NCI-H2107 treated with DMSO at 0.1 percent for 48 hours (cell line): ENCODE measurements around the gene PPL.

Source experiments
- DNase-seq: peaks from one replicate; lab custom pipeline; 2025; ENCODE audit not compliant: unreplicated experiment; lab: John Stamatoyannopoulos, UW

The PPL gene

GRCh38 chr16:4839942-4840341 is 97.0 kb downstream of the PPL start:
- no peak for DNase-seq

- no peak for DNase-seq
Observed at GRCh38 chr16:4837733-4838501, 99.0 kb downstream of the PPL start.

- DNase-seq: no peak
Observed at GRCh38 chr16:4836727-4837126, 100.2 kb downstream of the PPL start.

GRCh38 chr16:4833584-4833983 is 103.4 kb downstream of the PPL start:
- DNase-seq: no peak

- no peak for DNase-seq
Observed at GRCh38 chr16:4832698-4833343, 104.1 kb downstream of the PPL start.
